Testis (tissue), 2 donors: ENCODE data around the gene MAN2B2.

Experiments used
- CTCF ChIP-seq, 3 experiments: fragments of 450-650 bp in 2 of 3; fragments of 200-600 bp in 1 of 3; sonication (generic) in 1 of 3; IDR thresholded peaks; one replicate each; pipeline ENCODE4 v1.5.1; 2016 to 2019; ENCODE audit warnings: antibody characterized with exemption in 3 of 3, mild to moderate bottlenecking in 2 of 3, moderate library complexity in 1 of 3
- POLR2A ChIP-seq: fragments of 450-650 bp; IDR thresholded peaks from one replicate; pipeline ENCODE4 v1.6.1; 2017; ENCODE audit warnings: antibody characterized with exemption, mild to moderate bottlenecking, moderate library complexity

GRCh38 chr4:6663596-6664393 lies 88.8 kb downstream of the MAN2B2 start:
- TF ChIP-seq CTCF (IDR thresholded peaks at IDR 0.05) (no peak), POLR2A (no peak)
